Measurements from ENCODE around the gene FNIP1.

- no peak for TF ChIP-seq MAFF (IDR thresholded peaks at IDR 0.05; ENCODE audit: low read depth, low read length)
- no peak for TF ChIP-seq HOXA7 (CRISPR knock-in tag; IDR thresholded peaks at IDR 0.05)
- TF ChIP-seq ZNF703 (CRISPR knock-in tag; IDR thresholded peaks at IDR 0.05; ENCODE audit: borderline replicate concordance), result no peak
- no peak for TF ChIP-seq ATF6 (CRISPR knock-in tag; conservative IDR thresholded peaks at IDR 0.05)
- no peak for TF ChIP-seq ZBTB21 (CRISPR knock-in tag; IDR thresholded peaks at IDR 0.05)
Observed at GRCh38 chr5:131745703-131746102, 51.1 kb downstream of the FNIP1 start.

Data from HepG2 (cell line).